HepG2 (cell line): ENCODE data around the gene HYAL1. TPM values are rescaled to one million over a fixed set of nuclear protein-coding genes. Genes with fewer than 3 reads are reported as not detected.
A peak's percentile ranks its signal among the peaks of the same experiment; 100 is the strongest.

Source experiments
- CBFB ChIP-seq: sonication (generic); formaldehyde crosslinking; IDR thresholded peaks from 2 replicates; pipeline ENCODE4 v1.4.0; 2020; ENCODE audit warnings: missing genetic modification reagents
- HMG20A ChIP-seq: IDR thresholded peaks from 2 replicates; pipeline ENCODE4 v1.6.1; 2016; ENCODE audit warnings: borderline replicate concordance
- HNRNPL ChIP-seq: fragments of 200-400 bp; formaldehyde crosslinking; IDR thresholded peaks from 2 replicates; pipeline ENCODE4 v1.6.1; 2017; ENCODE audit warnings: mild to moderate bottlenecking, low read depth, low read length
- HNRNPUL1 ChIP-seq: fragments of 200-400 bp; formaldehyde crosslinking; IDR thresholded peaks from 2 replicates; pipeline ENCODE4 v1.6.1; 2017; ENCODE audit warnings: low read depth, mild to moderate bottlenecking, low read length, moderate library complexity
- NR2F6 ChIP-seq, 2 experiments: IDR thresholded peaks; 2 replicates each; pipeline ENCODE4 v1.6.1; 2016; ENCODE audit warnings: antibody characterized with exemption in 1 of 2, mild to moderate bottlenecking in 1 of 2
- ONECUT2 ChIP-seq: sonication (generic); formaldehyde crosslinking; IDR thresholded peaks from 2 replicates; pipeline ENCODE4 v1.4.0; 2020; ENCODE audit warnings: missing genetic modification reagents
- PHB2 ChIP-seq: fragments of 450-650 bp; IDR thresholded peaks from 2 replicates; pipeline ENCODE4 v1.6.1; 2018; ENCODE audit not compliant: partially characterized antibody
- RBFOX2 ChIP-seq: fragments of 200-400 bp; formaldehyde crosslinking; IDR thresholded peaks from 2 replicates; pipeline ENCODE4 v1.6.1; 2017; ENCODE audit warnings: low read depth, mild to moderate bottlenecking, low read length
- SRF ChIP-seq: IDR thresholded peaks from 2 replicates; pipeline ENCODE4 v1.6.1; 2011; ENCODE audit warnings: mild to moderate bottlenecking, low read depth, low read length, moderate library complexity
- SYNCRIP ChIP-seq: fragments of 200-400 bp; formaldehyde crosslinking; IDR thresholded peaks from 2 replicates; pipeline ENCODE4 v1.6.1; 2018; ENCODE audit warnings: mild to moderate bottlenecking, low read depth, low read length; ENCODE audit not compliant: insufficient read depth
- TRIM24 ChIP-seq: sonication (generic); formaldehyde crosslinking; IDR thresholded peaks from 2 replicates; pipeline ENCODE4 v1.8.0; 2022; ENCODE audit warnings: mild to moderate bottlenecking, missing genetic modification reagents
- USF2 ChIP-seq, 2 experiments: sonication (generic) in 1 of 2; formaldehyde crosslinking in 1 of 2; IDR thresholded peaks; 2 replicates each; pipeline versions ENCODE4 v1.5.1 to v1.6.1; 2011 to 2020; ENCODE audit warnings: borderline replicate concordance in 1 of 2, low read depth in 1 of 2, low read length in 1 of 2, mild to moderate bottlenecking in 1 of 2, missing genetic modification reagents in 1 of 2, moderate library complexity in 1 of 2
- ZFP1 ChIP-seq: IDR thresholded peaks from 2 replicates; pipeline ENCODE4 v1.6.1; 2016
- ZFP82 ChIP-seq: sonication (generic); formaldehyde crosslinking; IDR thresholded peaks from 2 replicates; pipeline ENCODE4 v1.5.1; 2020; ENCODE audit warnings: mild to moderate bottlenecking, missing genetic modification reagents, borderline replicate concordance
- ZFP91 ChIP-seq: sonication (generic); formaldehyde crosslinking; IDR thresholded peaks from 2 replicates; pipeline ENCODE4 v1.9.0; 2022; ENCODE audit warnings: missing genetic modification reagents, mild to moderate bottlenecking, borderline replicate concordance
- ZNF563 ChIP-seq: sonication (generic); formaldehyde crosslinking; IDR thresholded peaks from 2 replicates; pipeline ENCODE4 v1.8.0; 2022; ENCODE audit warnings: mild to moderate bottlenecking, moderate library complexity, missing genetic modification reagents
- ZNF619 ChIP-seq: sonication (generic); formaldehyde crosslinking; IDR thresholded peaks from 2 replicates; pipeline ENCODE4 v1.4.0; 2020; ENCODE audit warnings: mild to moderate bottlenecking, missing genetic modification reagents
- ZNF780A ChIP-seq: sonication (generic); formaldehyde crosslinking; IDR thresholded peaks from 2 replicates; pipeline ENCODE4 v1.8.0; 2022; ENCODE audit warnings: mild to moderate bottlenecking, missing genetic modification reagents, moderate library complexity
- ZSCAN22 ChIP-seq: sonication (generic); formaldehyde crosslinking; IDR thresholded peaks from 2 replicates; pipeline ENCODE4 v1.4.0; 2020; ENCODE audit warnings: mild to moderate bottlenecking, missing genetic modification reagents
- polyA plus RNA-seq, 8 experiments: library from polyadenylated mRNA; depleted of rRNA in 3 of 8; stranded (reverse) in 7 of 8; unstranded in 1 of 8; fragments of >200 nt; fragmentation: Illumina TruSeq in 4 of 8; extraction: Trizol in 4 of 8; gene quantifications; 2 replicates each; pipeline versions ENCODE4 v1.2.1 to v1.2.3, GENCODE V29; 2011 to 2016; ENCODE audit warnings: low read depth in 4 of 8, missing spikeins in 1 of 8, mixed read lengths in 1 of 8; ENCODE audit not compliant: insufficient read depth in 1 of 8
- total RNA-seq, 5 experiments: library from RNA; depleted of rRNA; stranded (reverse); fragments of >200 nt; fragmentation: Illumina TruSeq; extraction: Trizol; gene quantifications; 2 replicates each; pipeline ENCODE4 v1.2.3, GENCODE V29; 2016; ENCODE audit warnings: low read depth in 1 of 5
- TF ChIP-seq, protein P1 (sequence below): sonication (generic); formaldehyde crosslinking; IDR thresholded peaks from 2 replicates; pipeline ENCODE4 v1.8.1; 2022; ENCODE audit warnings: mild to moderate bottlenecking, missing genetic modification reagents
- TF ChIP-seq, protein P2 (sequence below): sonication (generic); formaldehyde crosslinking; IDR thresholded peaks from 2 replicates; pipeline ENCODE4 v1.4.0; 2020; ENCODE audit warnings: missing genetic modification reagents
- TF ChIP-seq, protein P3 (sequence below): sonication (generic); formaldehyde crosslinking; IDR thresholded peaks from 2 replicates; pipeline ENCODE4 v1.5.0; 2020; ENCODE audit warnings: missing genetic modification reagents, mild to moderate bottlenecking, borderline replicate concordance

HYAL1 gene
- total and polyA plus RNA-seq, 2 of the 13 experiments (the other 11 are each of a cell fraction or from before 2014, with no cell fraction given), result 76.5 to 193 TPM

GRCh38 chr3:50298836-50299637, 4.3 kb downstream of the HYAL1 start, which contains the start of the genes HYAL3 and NAA80 (continued):
- TF ChIP-seq CBFB (CRISPR knock-in tag), result peak; percentile 78
- no peak for TF ChIP-seq ONECUT2 (CRISPR knock-in tag)
- TF ChIP-seq, protein P1, sequence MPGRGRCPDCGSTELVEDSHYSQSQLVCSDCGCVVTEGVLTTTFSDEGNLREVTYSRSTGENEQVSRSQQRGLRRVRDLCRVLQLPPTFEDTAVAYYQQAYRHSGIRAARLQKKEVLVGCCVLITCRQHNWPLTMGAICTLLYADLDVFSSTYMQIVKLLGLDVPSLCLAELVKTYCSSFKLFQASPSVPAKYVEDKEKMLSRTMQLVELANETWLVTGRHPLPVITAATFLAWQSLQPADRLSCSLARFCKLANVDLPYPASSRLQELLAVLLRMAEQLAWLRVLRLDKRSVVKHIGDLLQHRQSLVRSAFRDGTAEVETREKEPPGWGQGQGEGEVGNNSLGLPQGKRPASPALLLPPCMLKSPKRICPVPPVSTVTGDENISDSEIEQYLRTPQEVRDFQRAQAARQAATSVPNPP (CRISPR knock-in tag), result no peak; the same call in 1 of the 2 replicates
- TF ChIP-seq HNRNPL, result peak; percentile 42; the same call in 1 of the 2 replicates
- TF ChIP-seq ZFP1 (CRISPR knock-in tag), result 0 out of 2 replicates have a peak, but pooled peaks have one; percentile 18
- 0 out of 2 replicates have a peak, but pooled peaks have one; percentile 32 for TF ChIP-seq ZNF563
- no peak for TF ChIP-seq SYNCRIP
- peak; percentile 60; the same call in 1 of the 2 replicates for TF ChIP-seq HNRNPUL1
- TF ChIP-seq, protein P2, sequence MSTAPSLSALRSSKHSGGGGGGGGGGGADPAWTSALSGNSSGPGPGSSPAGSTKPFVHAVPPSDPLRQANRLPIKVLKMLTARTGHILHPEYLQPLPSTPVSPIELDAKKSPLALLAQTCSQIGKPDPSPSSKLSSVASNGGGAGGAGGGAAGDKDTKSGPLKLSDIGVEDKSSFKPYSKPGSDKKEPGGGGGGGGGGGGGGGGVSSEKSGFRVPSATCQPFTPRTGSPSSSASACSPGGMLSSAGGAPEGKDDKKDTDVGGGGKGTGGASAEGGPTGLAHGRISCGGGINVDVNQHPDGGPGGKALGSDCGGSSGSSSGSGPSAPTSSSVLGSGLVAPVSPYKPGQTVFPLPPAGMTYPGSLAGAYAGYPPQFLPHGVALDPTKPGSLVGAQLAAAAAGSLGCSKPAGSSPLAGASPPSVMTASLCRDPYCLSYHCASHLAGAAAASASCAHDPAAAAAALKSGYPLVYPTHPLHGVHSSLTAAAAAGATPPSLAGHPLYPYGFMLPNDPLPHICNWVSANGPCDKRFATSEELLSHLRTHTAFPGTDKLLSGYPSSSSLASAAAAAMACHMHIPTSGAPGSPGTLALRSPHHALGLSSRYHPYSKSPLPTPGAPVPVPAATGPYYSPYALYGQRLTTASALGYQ (CRISPR knock-in tag), result 0 out of 2 replicates have a peak, but pooled peaks have one; percentile 61
- TF ChIP-seq HMG20A (CRISPR knock-in tag), result no peak
- no peak for TF ChIP-seq ZNF619 (CRISPR knock-in tag)
- no peak for TF ChIP-seq ZSCAN22 (CRISPR knock-in tag)
- TF ChIP-seq USF2 (IDR thresholded peaks at IDR 0.05; ENCODE audit: low read depth, low read length), result no peak
- TF ChIP-seq USF2 (CRISPR knock-in tag; IDR thresholded peaks at IDR 0.05; ENCODE audit: borderline replicate concordance), result peak; percentile 40; the same call in 1 of the 2 replicates
- TF ChIP-seq, protein P3, sequence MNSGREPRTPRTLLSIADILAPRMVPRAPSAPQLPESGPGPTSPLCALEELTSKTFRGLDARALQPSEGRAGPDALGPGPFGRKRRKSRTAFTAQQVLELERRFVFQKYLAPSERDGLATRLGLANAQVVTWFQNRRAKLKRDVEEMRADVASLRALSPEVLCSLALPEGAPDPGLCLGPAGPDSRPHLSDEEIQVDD, result 0 out of 2 replicates have a peak, but pooled peaks have one; percentile 59
- no peak for TF ChIP-seq ZFP82
- TF ChIP-seq TRIM24 (CRISPR knock-in tag), result no peak
- TF ChIP-seq SRF, result no peak; the same call in 1 of the 2 replicates
- no peak; the same call in 1 of the 2 replicates for TF ChIP-seq ZNF780A
- peak; percentile 93 for TF ChIP-seq ZFP91 (CRISPR knock-in tag)
- TF ChIP-seq NR2F6 (IDR thresholded peaks at IDR 0.05), result no peak
- peak; percentile 19; the same call in 1 of the 2 replicates for TF ChIP-seq NR2F6 (CRISPR knock-in tag; IDR thresholded peaks at IDR 0.05)
- TF ChIP-seq PHB2, result no peak
- peak; percentile 94 for TF ChIP-seq RBFOX2
